WTC11 (cell line): Measurements from ENCODE around the gene KATNA1. TPM values are rescaled to one million over a fixed set of nuclear protein-coding genes. Genes with fewer than 3 reads are reported as not detected.

Experiments used
- ATAC-seq: fragments of 200-7000 bp; cut with Tn5 transposase; 2 replicates; pipeline ENCODE4 v1.10.0; 2021; ENCODE audit warnings: mild to moderate bottlenecking, moderate library complexity
- CTCF ChIA-PET: fragments of 300-600 bp; sonication (Branson Sonifier 250); formaldehyde crosslinking; loops from one replicate; lab custom pipeline; 2021; ENCODE audit warnings: antibody characterized with exemption; lab: Charles Lee
- POLR2A ChIA-PET: fragments of 350-600 bp; sonication (Branson Sonifier 250); formaldehyde crosslinking; loops from one replicate; lab custom pipeline; 2021; ENCODE audit warnings: antibody characterized with exemption; lab: Charles Lee
- DNase-seq: peaks from one replicate; pipeline ENCODE4 v3.0.0; 2021; ENCODE audit warnings: low spot score
- H3K27ac Mint-ChIP-seq: 2 replicates; pipeline ENCODE4 v1.8.0; 2021; ENCODE audit warnings: mixed read lengths
- H3K27me3 Mint-ChIP-seq: 2 replicates; pipeline ENCODE4 v1.8.0; 2021; ENCODE audit warnings: low read depth, mild to moderate bottlenecking, moderate library complexity, mixed read lengths
- H3K36me3 Mint-ChIP-seq: 2 replicates; pipeline ENCODE4 v1.8.0; 2021; ENCODE audit warnings: mixed read lengths
- H3K4me1 Mint-ChIP-seq: 2 replicates; pipeline ENCODE4 v1.8.0; 2022; ENCODE audit warnings: mixed read lengths
- H3K4me3 Mint-ChIP-seq: 2 replicates; pipeline ENCODE4 v1.8.0; 2021; ENCODE audit warnings: mild to moderate bottlenecking, moderate library complexity, mixed read lengths
- H3K9me3 Mint-ChIP-seq: 2 replicates; pipeline ENCODE4 v1.8.0; 2021; ENCODE audit warnings: mixed read lengths
- CBFB ChIP-seq: sonication (generic); formaldehyde crosslinking; IDR thresholded peaks from 2 replicates; pipeline ENCODE4 v1.8.1; 2022; ENCODE audit warnings: mild to moderate bottlenecking, low read depth, missing genetic modification reagents
- FOXK1 ChIP-seq: sonication (generic); formaldehyde crosslinking; IDR thresholded peaks from 2 replicates; pipeline ENCODE4 v1.8.0; 2022; ENCODE audit warnings: mild to moderate bottlenecking, moderate library complexity, missing genetic modification reagents
- FOXP1 ChIP-seq: sonication (generic); formaldehyde crosslinking; IDR thresholded peaks from 2 replicates; pipeline ENCODE4 v1.8.0; 2022; ENCODE audit warnings: missing genetic modification reagents, mild to moderate bottlenecking, moderate library complexity, borderline replicate concordance
- KAT7 ChIP-seq: sonication (generic); formaldehyde crosslinking; IDR thresholded peaks from 2 replicates; pipeline ENCODE4 v1.8.1; 2023; ENCODE audit warnings: missing genetic modification reagents, mild to moderate bottlenecking, borderline replicate concordance
- TP53 ChIP-seq: sonication (generic); formaldehyde crosslinking; IDR thresholded peaks from 2 replicates; pipeline ENCODE4 v1.8.1; 2023; ENCODE audit warnings: mild to moderate bottlenecking, missing genetic modification reagents
- total RNA-seq: library from RNA; stranded (reverse); gene quantifications from 3 replicates; pipeline ENCODE4 v1.2.3, GENCODE V29; 2021
- TF ChIP-seq, protein P1 (sequence below): sonication (generic); formaldehyde crosslinking; IDR thresholded peaks from 2 replicates; pipeline ENCODE4 v1.8.1; 2023; ENCODE audit warnings: mild to moderate bottlenecking, moderate library complexity, missing genetic modification reagents
- TF ChIP-seq, protein P2 (sequence below): sonication (generic); formaldehyde crosslinking; conservative IDR thresholded peaks from 2 replicates; pipeline ENCODE4 v1.8.1; 2023; ENCODE audit warnings: mild to moderate bottlenecking, low read depth, missing genetic modification reagents, moderate library complexity
- TF ChIP-seq, protein P3 (sequence below): sonication (generic); formaldehyde crosslinking; IDR thresholded peaks from 2 replicates; pipeline ENCODE4 v1.8.1; 2022; ENCODE audit warnings: mild to moderate bottlenecking, missing genetic modification reagents, moderate library complexity, borderline replicate concordance
- TF ChIP-seq, protein P4 (sequence below): fragments of 250-450 bp; sonication (Bioruptor Pico); IDR thresholded peaks from 2 replicates; pipeline ENCODE4 v1.9.0; 2021; ENCODE audit warnings: mild to moderate bottlenecking, borderline replicate concordance
- TF ChIP-seq, protein P5 (sequence below): sonication (generic); formaldehyde crosslinking; IDR thresholded peaks from 2 replicates; pipeline ENCODE4 v1.8.1; 2022; ENCODE audit warnings: mild to moderate bottlenecking, moderate library complexity, missing genetic modification reagents
- TF ChIP-seq, protein P6 (sequence below): sonication (generic); formaldehyde crosslinking; IDR thresholded peaks from 2 replicates; pipeline ENCODE4 v1.8.1; 2022; ENCODE audit warnings: low read depth, missing genetic modification reagents, borderline replicate concordance
- TF ChIP-seq, protein P7 (sequence below): sonication (generic); formaldehyde crosslinking; IDR thresholded peaks from 2 replicates; pipeline ENCODE4 v1.8.0; 2023; ENCODE audit warnings: missing genetic modification reagents
- TF ChIP-seq, protein P8 (sequence below): sonication (generic); formaldehyde crosslinking; IDR thresholded peaks from 2 replicates; pipeline ENCODE4 v1.8.1; 2022; ENCODE audit warnings: low read depth, mild to moderate bottlenecking, moderate library complexity, missing genetic modification reagents, borderline replicate concordance
- TF ChIP-seq, protein P9 (sequence below): sonication (generic); formaldehyde crosslinking; IDR thresholded peaks from 2 replicates; pipeline ENCODE4 v1.8.1; 2023; ENCODE audit warnings: mild to moderate bottlenecking, missing genetic modification reagents, moderate library complexity
- TF ChIP-seq, protein P10 (sequence below): fragments of 250-450 bp; sonication (Bioruptor Pico); IDR thresholded peaks from 2 replicates; pipeline ENCODE4 v1.8.0; 2021; ENCODE audit warnings: mild to moderate bottlenecking

KATNA1 gene
- total RNA-seq, 1 experiment from 2014 or later, result 18.1 TPM

DNA sequence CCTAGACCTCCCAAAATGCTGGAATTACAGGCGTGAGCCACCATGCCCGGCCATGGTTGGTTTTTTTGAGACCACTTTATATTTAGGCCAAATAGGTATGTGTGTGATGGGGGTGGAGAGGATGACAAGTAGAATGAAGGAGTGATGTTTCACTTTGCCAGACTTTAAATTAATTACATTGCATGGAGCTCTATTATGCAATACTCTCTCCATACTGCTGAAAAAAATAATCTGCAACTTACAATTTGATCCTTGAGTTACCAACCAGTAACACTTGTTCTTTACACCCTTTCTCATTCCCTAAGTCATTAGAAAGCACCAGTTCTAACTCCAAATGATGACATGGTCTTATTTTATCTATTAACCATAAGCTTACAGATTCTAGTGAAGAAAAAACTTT, 55.5 kb downstream of the KATNA1 start (continued):
- TF ChIP-seq, protein P1, sequence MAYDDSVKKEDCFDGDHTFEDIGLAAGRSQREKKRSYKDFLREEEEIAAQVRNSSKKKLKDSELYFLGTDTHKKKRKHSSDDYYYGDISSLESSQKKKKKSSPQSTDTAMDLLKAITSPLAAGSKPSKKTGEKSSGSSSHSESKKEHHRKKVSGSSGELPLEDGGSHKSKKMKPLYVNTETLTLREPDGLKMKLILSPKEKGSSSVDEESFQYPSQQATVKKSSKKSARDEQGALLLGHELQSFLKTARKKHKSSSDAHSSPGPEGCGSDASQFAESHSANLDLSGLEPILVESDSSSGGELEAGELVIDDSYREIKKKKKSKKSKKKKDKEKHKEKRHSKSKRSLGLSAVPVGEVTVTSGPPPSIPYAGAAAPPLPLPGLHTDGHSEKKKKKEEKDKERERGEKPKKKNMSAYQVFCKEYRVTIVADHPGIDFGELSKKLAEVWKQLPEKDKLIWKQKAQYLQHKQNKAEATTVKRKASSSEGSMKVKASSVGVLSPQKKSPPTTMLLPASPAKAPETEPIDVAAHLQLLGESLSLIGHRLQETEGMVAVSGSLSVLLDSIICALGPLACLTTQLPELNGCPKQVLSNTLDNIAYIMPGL (CRISPR knock-in tag), result no peak
- TF ChIP-seq, protein P2, sequence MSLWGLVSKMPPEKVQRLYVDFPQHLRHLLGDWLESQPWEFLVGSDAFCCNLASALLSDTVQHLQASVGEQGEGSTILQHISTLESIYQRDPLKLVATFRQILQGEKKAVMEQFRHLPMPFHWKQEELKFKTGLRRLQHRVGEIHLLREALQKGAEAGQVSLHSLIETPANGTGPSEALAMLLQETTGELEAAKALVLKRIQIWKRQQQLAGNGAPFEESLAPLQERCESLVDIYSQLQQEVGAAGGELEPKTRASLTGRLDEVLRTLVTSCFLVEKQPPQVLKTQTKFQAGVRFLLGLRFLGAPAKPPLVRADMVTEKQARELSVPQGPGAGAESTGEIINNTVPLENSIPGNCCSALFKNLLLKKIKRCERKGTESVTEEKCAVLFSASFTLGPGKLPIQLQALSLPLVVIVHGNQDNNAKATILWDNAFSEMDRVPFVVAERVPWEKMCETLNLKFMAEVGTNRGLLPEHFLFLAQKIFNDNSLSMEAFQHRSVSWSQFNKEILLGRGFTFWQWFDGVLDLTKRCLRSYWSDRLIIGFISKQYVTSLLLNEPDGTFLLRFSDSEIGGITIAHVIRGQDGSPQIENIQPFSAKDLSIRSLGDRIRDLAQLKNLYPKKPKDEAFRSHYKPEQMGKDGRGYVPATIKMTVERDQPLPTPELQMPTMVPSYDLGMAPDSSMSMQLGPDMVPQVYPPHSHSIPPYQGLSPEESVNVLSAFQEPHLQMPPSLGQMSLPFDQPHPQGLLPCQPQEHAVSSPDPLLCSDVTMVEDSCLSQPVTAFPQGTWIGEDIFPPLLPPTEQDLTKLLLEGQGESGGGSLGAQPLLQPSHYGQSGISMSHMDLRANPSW (CRISPR knock-in tag), result no peak
- TF ChIP-seq, protein P3, sequence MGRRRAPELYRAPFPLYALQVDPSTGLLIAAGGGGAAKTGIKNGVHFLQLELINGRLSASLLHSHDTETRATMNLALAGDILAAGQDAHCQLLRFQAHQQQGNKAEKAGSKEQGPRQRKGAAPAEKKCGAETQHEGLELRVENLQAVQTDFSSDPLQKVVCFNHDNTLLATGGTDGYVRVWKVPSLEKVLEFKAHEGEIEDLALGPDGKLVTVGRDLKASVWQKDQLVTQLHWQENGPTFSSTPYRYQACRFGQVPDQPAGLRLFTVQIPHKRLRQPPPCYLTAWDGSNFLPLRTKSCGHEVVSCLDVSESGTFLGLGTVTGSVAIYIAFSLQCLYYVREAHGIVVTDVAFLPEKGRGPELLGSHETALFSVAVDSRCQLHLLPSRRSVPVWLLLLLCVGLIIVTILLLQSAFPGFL (CRISPR knock-in tag), result no peak
- no peak for TF ChIP-seq FOXP1 (CRISPR knock-in tag)
- TF ChIP-seq FOXK1 (CRISPR knock-in tag), result no peak

DNA sequence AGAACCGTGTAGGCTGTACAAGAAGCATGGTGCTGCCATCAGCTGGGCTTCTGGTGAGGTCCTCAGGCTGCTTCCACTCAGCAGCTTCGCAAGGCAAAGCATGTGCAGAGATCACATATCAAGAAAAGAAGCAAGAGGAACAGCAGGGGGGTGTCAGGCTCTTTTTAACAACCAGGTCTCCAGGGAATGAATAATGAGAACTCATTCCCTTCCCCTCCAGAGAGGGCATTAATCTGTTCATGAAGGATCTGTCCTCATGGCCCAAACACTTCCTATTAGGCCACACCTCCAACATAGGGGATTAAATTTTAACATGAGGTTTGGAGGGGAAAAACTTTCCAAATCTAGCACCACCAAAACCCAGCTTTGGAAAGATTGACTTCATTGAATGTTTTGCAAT, 62.4 kb downstream of the KATNA1 start:
- ChIA-PET CTCF (no interaction called here), POLR2A (interaction anchor here (0.5 kb wide), 1 partner anchor 143 kb away, joined by 3 read pairs; no protein-coding TSS in a partner anchor)
- Mint-ChIP-seq H3K27ac (no peak overlapping the region), H3K4me3 (no peak overlapping the region), H3K4me1 (no peaks in the 10 kb centered on the region), H3K27me3 (no peaks in the 10 kb centered on the region), H3K9me3 (no peaks in the 10 kb centered on the region), H3K36me3 (peaks cover 61% of the 10 kb centered on the region)
- DNase-seq, result no peak
- no peak for ATAC-seq
- TF ChIP-seq KAT7 (CRISPR knock-in tag) (no peak), CBFB (CRISPR knock-in tag) (no peak), TP53 (CRISPR knock-in tag) (no peak)
- TF ChIP-seq, protein P4, sequence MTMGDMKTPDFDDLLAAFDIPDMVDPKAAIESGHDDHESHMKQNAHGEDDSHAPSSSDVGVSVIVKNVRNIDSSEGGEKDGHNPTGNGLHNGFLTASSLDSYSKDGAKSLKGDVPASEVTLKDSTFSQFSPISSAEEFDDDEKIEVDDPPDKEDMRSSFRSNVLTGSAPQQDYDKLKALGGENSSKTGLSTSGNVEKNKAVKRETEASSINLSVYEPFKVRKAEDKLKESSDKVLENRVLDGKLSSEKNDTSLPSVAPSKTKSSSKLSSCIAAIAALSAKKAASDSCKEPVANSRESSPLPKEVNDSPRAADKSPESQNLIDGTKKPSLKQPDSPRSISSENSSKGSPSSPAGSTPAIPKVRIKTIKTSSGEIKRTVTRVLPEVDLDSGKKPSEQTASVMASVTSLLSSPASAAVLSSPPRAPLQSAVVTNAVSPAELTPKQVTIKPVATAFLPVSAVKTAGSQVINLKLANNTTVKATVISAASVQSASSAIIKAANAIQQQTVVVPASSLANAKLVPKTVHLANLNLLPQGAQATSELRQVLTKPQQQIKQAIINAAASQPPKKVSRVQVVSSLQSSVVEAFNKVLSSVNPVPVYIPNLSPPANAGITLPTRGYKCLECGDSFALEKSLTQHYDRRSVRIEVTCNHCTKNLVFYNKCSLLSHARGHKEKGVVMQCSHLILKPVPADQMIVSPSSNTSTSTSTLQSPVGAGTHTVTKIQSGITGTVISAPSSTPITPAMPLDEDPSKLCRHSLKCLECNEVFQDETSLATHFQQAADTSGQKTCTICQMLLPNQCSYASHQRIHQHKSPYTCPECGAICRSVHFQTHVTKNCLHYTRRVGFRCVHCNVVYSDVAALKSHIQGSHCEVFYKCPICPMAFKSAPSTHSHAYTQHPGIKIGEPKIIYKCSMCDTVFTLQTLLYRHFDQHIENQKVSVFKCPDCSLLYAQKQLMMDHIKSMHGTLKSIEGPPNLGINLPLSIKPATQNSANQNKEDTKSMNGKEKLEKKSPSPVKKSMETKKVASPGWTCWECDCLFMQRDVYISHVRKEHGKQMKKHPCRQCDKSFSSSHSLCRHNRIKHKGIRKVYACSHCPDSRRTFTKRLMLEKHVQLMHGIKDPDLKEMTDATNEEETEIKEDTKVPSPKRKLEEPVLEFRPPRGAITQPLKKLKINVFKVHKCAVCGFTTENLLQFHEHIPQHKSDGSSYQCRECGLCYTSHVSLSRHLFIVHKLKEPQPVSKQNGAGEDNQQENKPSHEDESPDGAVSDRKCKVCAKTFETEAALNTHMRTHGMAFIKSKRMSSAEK, result no peak
- TF ChIP-seq, protein P5, sequence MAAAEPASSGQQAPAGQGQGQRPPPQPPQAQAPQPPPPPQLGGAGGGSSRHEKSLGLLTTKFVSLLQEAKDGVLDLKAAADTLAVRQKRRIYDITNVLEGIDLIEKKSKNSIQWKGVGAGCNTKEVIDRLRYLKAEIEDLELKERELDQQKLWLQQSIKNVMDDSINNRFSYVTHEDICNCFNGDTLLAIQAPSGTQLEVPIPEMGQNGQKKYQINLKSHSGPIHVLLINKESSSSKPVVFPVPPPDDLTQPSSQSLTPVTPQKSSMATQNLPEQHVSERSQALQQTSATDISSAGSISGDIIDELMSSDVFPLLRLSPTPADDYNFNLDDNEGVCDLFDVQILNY (CRISPR knock-in tag), result no peak
- TF ChIP-seq, protein P6, sequence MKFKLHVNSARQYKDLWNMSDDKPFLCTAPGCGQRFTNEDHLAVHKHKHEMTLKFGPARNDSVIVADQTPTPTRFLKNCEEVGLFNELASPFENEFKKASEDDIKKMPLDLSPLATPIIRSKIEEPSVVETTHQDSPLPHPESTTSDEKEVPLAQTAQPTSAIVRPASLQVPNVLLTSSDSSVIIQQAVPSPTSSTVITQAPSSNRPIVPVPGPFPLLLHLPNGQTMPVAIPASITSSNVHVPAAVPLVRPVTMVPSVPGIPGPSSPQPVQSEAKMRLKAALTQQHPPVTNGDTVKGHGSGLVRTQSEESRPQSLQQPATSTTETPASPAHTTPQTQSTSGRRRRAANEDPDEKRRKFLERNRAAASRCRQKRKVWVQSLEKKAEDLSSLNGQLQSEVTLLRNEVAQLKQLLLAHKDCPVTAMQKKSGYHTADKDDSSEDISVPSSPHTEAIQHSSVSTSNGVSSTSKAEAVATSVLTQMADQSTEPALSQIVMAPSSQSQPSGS (CRISPR knock-in tag), result no peak
- TF ChIP-seq, protein P7, sequence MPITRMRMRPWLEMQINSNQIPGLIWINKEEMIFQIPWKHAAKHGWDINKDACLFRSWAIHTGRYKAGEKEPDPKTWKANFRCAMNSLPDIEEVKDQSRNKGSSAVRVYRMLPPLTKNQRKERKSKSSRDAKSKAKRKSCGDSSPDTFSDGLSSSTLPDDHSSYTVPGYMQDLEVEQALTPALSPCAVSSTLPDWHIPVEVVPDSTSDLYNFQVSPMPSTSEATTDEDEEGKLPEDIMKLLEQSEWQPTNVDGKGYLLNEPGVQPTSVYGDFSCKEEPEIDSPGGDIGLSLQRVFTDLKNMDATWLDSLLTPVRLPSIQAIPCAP (CRISPR knock-in tag), result no peak
- TF ChIP-seq, protein P8, sequence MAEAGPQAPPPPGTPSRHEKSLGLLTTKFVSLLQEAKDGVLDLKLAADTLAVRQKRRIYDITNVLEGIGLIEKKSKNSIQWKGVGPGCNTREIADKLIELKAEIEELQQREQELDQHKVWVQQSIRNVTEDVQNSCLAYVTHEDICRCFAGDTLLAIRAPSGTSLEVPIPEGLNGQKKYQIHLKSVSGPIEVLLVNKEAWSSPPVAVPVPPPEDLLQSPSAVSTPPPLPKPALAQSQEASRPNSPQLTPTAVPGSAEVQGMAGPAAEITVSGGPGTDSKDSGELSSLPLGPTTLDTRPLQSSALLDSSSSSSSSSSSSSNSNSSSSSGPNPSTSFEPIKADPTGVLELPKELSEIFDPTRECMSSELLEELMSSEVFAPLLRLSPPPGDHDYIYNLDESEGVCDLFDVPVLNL (CRISPR knock-in tag), result no peak
- TF ChIP-seq, protein P9, sequence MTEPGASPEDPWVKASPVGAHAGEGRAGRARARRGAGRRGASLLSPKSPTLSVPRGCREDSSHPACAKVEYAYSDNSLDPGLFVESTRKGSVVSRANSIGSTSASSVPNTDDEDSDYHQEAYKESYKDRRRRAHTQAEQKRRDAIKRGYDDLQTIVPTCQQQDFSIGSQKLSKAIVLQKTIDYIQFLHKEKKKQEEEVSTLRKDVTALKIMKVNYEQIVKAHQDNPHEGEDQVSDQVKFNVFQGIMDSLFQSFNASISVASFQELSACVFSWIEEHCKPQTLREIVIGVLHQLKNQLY, result no peak
- TF ChIP-seq, protein P10, sequence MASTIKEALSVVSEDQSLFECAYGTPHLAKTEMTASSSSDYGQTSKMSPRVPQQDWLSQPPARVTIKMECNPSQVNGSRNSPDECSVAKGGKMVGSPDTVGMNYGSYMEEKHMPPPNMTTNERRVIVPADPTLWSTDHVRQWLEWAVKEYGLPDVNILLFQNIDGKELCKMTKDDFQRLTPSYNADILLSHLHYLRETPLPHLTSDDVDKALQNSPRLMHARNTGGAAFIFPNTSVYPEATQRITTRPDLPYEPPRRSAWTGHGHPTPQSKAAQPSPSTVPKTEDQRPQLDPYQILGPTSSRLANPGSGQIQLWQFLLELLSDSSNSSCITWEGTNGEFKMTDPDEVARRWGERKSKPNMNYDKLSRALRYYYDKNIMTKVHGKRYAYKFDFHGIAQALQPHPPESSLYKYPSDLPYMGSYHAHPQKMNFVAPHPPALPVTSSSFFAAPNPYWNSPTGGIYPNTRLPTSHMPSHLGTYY (CRISPR knock-in tag), result no peak
